ENCODE results near the gene BRIP1. TPM values are rescaled to one million over a fixed set of nuclear protein-coding genes. Genes with fewer than 3 reads are reported as not detected.
"Not testable (repeated sequence)": the region's sequence is repeated elsewhere in the genome, so short reads cannot be mapped to it uniquely, and the experiment has no call there.

BRIP1 gene
- total RNA-seq, 2 donors from 2014 or later, result 19.0 to 21.7 TPM

GRCh38 chr17:61720016-61720795 is 143.1 kb downstream of the BRIP1 start:
- H3K4me1 Mint-ChIP-seq, result no peaks in the 10 kb centered on the region
- no peak overlapping the region for H3K4me3 Mint-ChIP-seq
- H3K27me3 Mint-ChIP-seq, result no peaks in the 10 kb centered on the region
- ATAC-seq (replicated peaks), result no peak
- H3K9me3 Mint-ChIP-seq, result peaks cover 9% of the 10 kb centered on the region
- no peaks in the 10 kb centered on the region for H3K36me3 Mint-ChIP-seq (ENCODE audit: low read depth)
- H3K27ac Mint-ChIP-seq, result no peak overlapping the region

- H3K36me3 Mint-ChIP-seq (ENCODE audit: low read depth); H3K4me3 Mint-ChIP-seq; H3K27ac Mint-ChIP-seq; H3K27me3 Mint-ChIP-seq; ATAC-seq (replicated peaks); H3K4me1 Mint-ChIP-seq; H3K9me3 Mint-ChIP-seq: not testable (repeated sequence)
Measured at GRCh38 chr17:61719220-61719619, 144.1 kb downstream of the BRIP1 start.

- Mint-ChIP-seq H3K9me3 (peaks cover 9% of the 10 kb centered on the region), H3K4me3 (no peak overlapping the region), H3K27me3 (no peaks in the 10 kb centered on the region), H3K27ac (no peak overlapping the region), H3K36me3 (ENCODE audit: low read depth) (no peaks in the 10 kb centered on the region), H3K4me1 (no peaks in the 10 kb centered on the region)
- no peak for ATAC-seq (replicated peaks)
Measured at GRCh38 chr17:61718022-61718421, 145.3 kb downstream of the BRIP1 start.

DNA sequence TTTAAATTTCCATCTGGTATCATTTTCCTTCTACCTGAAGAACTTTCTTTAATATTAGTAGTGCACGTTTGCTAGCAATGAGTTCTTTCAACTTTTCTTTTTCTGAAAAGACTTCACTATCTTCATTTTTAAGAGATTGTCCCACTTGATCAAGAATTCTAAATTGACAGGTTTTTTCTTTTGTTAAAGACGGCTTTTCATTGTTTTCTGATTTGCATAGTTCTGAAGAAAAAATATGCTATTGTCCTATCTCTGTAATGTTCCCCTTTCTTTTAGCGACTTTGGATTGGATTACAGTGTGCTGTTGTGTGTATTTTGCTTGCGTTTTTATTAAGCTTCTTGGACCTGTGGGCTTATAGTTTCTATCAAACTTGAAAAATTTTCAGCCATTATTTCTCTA is 146.0 kb downstream of the BRIP1 start:
- ATAC-seq (replicated peaks), result no peak
- Mint-ChIP-seq H3K4me3 (no peak overlapping the region), H3K4me1 (no peaks in the 10 kb centered on the region), H3K36me3 (ENCODE audit: low read depth) (no peaks in the 10 kb centered on the region), H3K27ac (no peak overlapping the region), H3K9me3 (peaks cover 9% of the 10 kb centered on the region), H3K27me3 (no peaks in the 10 kb centered on the region)

- Mint-ChIP-seq H3K9me3 (peaks cover 9% of the 10 kb centered on the region), H3K36me3 (ENCODE audit: low read depth) (no peaks in the 10 kb centered on the region), H3K4me3 (no peak overlapping the region), H3K4me1 (no peaks in the 10 kb centered on the region), H3K27me3 (no peaks in the 10 kb centered on the region), H3K27ac (no peak overlapping the region)
- ATAC-seq (replicated peaks), result no peak
Measured at GRCh38 chr17:61716225-61716829, 147.0 kb downstream of the BRIP1 start.

- ATAC-seq (replicated peaks), result no peak
- H3K27ac Mint-ChIP-seq, result no peak overlapping the region
- H3K9me3 Mint-ChIP-seq, result peaks cover 9% of the 10 kb centered on the region
- H3K4me3 Mint-ChIP-seq, result no peak overlapping the region
- peaks cover 3% of the 10 kb centered on the region for H3K36me3 Mint-ChIP-seq (ENCODE audit: low read depth)
- no peaks in the 10 kb centered on the region for H3K27me3 Mint-ChIP-seq
- H3K4me1 Mint-ChIP-seq, result no peaks in the 10 kb centered on the region
Measured at GRCh38 chr17:61715348-61715747, 148.0 kb downstream of the BRIP1 start.

DNA sequence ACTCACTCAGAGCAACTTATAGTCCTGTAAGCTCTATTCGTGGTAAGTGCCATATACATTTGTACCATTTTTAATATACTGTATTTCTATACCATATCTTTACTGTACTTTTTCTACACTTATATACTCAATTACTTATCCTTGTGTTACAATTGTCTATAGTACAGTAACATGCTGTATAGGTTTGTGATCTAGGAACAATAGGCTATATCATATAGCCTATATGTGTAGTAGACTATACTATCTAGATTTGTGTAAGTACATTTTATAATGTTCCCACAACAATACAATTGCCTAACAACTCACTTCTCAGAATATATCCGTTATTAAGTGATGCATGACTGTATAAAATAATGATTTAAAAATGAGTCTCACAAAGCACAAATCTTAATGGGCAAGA is 149.0 kb downstream of the BRIP1 start:
- H3K36me3 Mint-ChIP-seq (ENCODE audit: low read depth), result peaks cover 5% of the 10 kb centered on the region
- peaks cover 9% of the 10 kb centered on the region for H3K9me3 Mint-ChIP-seq
- no peaks in the 10 kb centered on the region for H3K27me3 Mint-ChIP-seq
- H3K4me1 Mint-ChIP-seq, result no peaks in the 10 kb centered on the region
- ATAC-seq (replicated peaks), result no peak
- no peak overlapping the region for H3K4me3 Mint-ChIP-seq
- H3K27ac Mint-ChIP-seq, result no peak overlapping the region

DNA sequence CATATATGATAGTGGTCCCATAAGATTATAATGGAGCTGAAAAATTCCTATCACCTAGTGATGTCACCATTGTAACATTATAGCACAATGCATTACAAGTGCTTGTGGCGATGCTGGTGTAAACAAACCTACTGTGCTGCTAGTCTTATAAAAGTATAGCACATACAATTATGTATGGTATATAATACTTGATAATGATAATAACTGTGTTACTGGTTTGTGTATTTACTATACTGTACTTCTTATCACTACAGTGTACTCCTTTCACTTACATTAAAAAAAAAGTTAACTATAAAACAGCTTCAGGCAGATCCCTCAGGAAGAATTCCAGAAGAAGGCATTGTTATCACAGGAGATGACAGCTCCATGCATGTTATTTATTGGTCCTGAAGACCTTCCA is 150.3 kb downstream of the BRIP1 start:
- no peak overlapping the region for H3K27ac Mint-ChIP-seq
- peaks cover 5% of the 10 kb centered on the region for H3K36me3 Mint-ChIP-seq (ENCODE audit: low read depth)
- H3K4me1 Mint-ChIP-seq, result no peaks in the 10 kb centered on the region
- peaks cover 3% of the 10 kb centered on the region for H3K9me3 Mint-ChIP-seq
- no peak overlapping the region for H3K4me3 Mint-ChIP-seq
- no peak for ATAC-seq (replicated peaks)
- no peaks in the 10 kb centered on the region for H3K27me3 Mint-ChIP-seq

DNA sequence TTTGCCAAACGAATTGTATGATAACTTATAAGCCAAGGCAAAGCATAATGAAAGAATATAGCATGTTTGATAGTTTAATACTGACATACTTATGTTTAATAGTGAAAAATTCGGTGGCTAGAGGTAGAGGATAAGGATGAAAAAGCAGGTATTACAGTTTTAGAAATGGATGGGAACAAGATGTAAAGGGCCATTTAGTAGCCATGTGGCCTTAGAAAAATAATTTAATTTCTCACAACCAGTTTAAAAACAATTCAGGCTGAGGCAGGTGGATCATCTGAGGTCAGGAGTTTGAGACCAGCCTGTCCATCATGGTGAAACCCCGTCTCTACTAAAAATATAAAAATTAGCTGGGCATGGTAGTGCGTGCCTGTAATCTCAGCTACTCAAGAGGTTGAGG is 152.8 kb downstream of the BRIP1 start:
- Mint-ChIP-seq H3K4me1 (no peaks in the 10 kb centered on the region), H3K4me3 (no peak overlapping the region), H3K27ac (no peak overlapping the region), H3K27me3 (no peaks in the 10 kb centered on the region), H3K36me3 (ENCODE audit: low read depth) (peaks cover 5% of the 10 kb centered on the region), H3K9me3 (peaks cover 4% of the 10 kb centered on the region)
- ATAC-seq (replicated peaks), result no peak

GRCh38 chr17:61709567-61709966 is 153.8 kb downstream of the BRIP1 start:
- Mint-ChIP-seq H3K4me3 (no peak overlapping the region), H3K9me3 (peaks cover 4% of the 10 kb centered on the region), H3K27ac (no peak overlapping the region), H3K27me3 (no peaks in the 10 kb centered on the region), H3K4me1 (no peaks in the 10 kb centered on the region), H3K36me3 (ENCODE audit: low read depth) (peaks cover 5% of the 10 kb centered on the region)
- no peak for ATAC-seq (replicated peaks)

- no peaks in the 10 kb centered on the region for H3K4me1 Mint-ChIP-seq
- no peak for ATAC-seq (replicated peaks)
- H3K4me3 Mint-ChIP-seq, result no peak overlapping the region
- no peaks in the 10 kb centered on the region for H3K36me3 Mint-ChIP-seq (ENCODE audit: low read depth)
- no peak overlapping the region for H3K27ac Mint-ChIP-seq
- no peaks in the 10 kb centered on the region for H3K27me3 Mint-ChIP-seq
- peaks cover 20% of the 10 kb centered on the region for H3K9me3 Mint-ChIP-seq
Measured at GRCh38 chr17:61704935-61705449, 158.3 kb downstream of the BRIP1 start.

- Mint-ChIP-seq H3K9me3 (peaks cover 21% of the 10 kb centered on the region), H3K4me1 (no peaks in the 10 kb centered on the region), H3K4me3 (no peak overlapping the region), H3K36me3 (ENCODE audit: low read depth) (no peaks in the 10 kb centered on the region), H3K27ac (no peak overlapping the region), H3K27me3 (no peaks in the 10 kb centered on the region)
- ATAC-seq (replicated peaks), result no peak
Measured at GRCh38 chr17:61702450-61702849, 160.9 kb downstream of the BRIP1 start.

DNA sequence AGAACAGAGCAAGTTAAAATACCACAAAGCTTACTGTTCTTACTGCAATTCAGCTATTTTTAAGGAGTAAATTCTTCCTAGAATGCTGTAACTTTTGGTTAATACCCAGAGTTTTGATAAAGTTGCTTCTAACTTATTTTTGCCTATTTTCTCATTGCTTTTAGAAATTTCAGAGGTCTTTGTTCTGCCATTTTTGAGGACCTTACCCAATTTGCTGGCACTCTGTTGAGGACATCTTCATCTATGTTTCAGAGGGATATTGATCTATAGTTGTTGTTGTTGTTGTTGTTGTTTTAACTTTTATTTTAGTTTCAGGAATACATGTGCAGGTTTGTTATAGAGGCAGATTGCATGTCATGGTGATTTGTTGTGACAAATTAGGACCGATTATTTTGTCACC is 161.3 kb downstream of the BRIP1 start:
- no peak overlapping the region for H3K4me3 Mint-ChIP-seq
- H3K9me3 Mint-ChIP-seq, result peaks cover 24% of the 10 kb centered on the region
- no peaks in the 10 kb centered on the region for H3K27me3 Mint-ChIP-seq
- no peak overlapping the region for H3K27ac Mint-ChIP-seq
- H3K36me3 Mint-ChIP-seq (ENCODE audit: low read depth), result no peaks in the 10 kb centered on the region
- H3K4me1 Mint-ChIP-seq, result no peaks in the 10 kb centered on the region
- ATAC-seq (replicated peaks), result no peak

DNA sequence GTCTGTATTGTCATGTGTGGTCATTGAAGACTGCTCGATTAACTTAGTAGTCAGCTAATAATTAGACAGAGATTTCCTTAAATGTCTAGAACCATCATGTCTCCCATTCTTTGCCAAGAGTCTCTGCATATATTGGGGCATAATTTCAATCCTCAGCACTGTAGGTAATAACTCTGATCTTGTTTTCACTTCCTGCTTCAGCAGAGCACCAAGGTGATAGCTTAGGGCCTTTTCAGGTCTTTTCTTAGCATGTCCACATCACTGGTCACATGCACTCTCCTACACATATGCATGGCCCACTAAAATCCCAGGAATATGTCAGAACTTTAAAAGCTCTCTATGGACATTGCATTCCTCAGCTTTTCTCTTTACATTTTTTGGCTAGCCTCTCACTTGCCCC is 162.0 kb downstream of the BRIP1 start:
- H3K27me3 Mint-ChIP-seq, result no peaks in the 10 kb centered on the region
- H3K36me3 Mint-ChIP-seq (ENCODE audit: low read depth), result no peaks in the 10 kb centered on the region
- no peak overlapping the region for H3K27ac Mint-ChIP-seq
- no peaks in the 10 kb centered on the region for H3K4me1 Mint-ChIP-seq
- no peak overlapping the region for H3K4me3 Mint-ChIP-seq
- ATAC-seq (replicated peaks), result no peak
- peaks cover 24% of the 10 kb centered on the region for H3K9me3 Mint-ChIP-seq

DNA sequence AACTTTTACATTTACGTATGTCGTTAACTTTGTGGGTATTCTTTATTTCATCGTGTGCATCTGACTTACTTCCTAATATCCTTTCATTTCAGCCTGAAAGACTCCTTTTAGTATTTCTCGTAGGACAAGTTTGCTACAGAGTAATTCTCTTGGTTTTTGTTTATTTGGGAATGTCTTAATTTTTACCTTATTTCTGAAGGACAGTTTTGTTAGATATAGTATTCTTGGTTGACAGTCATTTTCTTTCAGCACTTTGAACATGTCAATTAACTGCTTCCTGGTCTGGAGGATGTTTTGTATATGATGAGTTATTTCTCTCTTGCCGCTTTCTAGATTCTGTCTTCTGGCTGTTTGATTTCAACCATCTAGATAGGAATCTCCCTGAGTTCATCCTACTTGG is 163.1 kb downstream of the BRIP1 start:
- ATAC-seq (replicated peaks), result no peak
- Mint-ChIP-seq H3K36me3 (ENCODE audit: low read depth) (no peaks in the 10 kb centered on the region), H3K4me1 (no peaks in the 10 kb centered on the region), H3K9me3 (peaks cover 20% of the 10 kb centered on the region), H3K4me3 (no peak overlapping the region), H3K27me3 (no peaks in the 10 kb centered on the region), H3K27ac (no peak overlapping the region)
